Lower leg skin (tissue), 4 donors: ENCODE data around the gene ATP13A3. TPM values are rescaled to one million over a fixed set of nuclear protein-coding genes. Genes with fewer than 3 reads are reported as not detected.

ENCODE experiments used
- DNase-seq, 2 donors: peaks; one replicate each; pipeline ENCODE4 v3.0.0-alpha.2; 2019; ENCODE audit warnings: low spot score in 2 of 2
- H3K4me3 ChIP-seq: fragments of 200-600 bp; sonication (generic); 2 replicates; pipeline ENCODE4 v1.5.1; 2017; ENCODE audit warnings: mild to moderate bottlenecking, low read depth; ENCODE audit not compliant: poor library complexity, severe bottlenecking
- POLR2A ChIP-seq, 2 donors: fragments of 450-650 bp; IDR thresholded peaks; one replicate each; pipeline ENCODE4 v1.6.1; 2016 to 2017; ENCODE audit warnings: antibody characterized with exemption in 2 of 2, mild to moderate bottlenecking in 1 of 2, moderate library complexity in 1 of 2
- WGBS, 2 donors: methylation state at CpG; one replicate each; pipeline ENCODE4 v1.1.5; 2018; 5-methylcytosine and 5-hydroxymethylcytosine counted together
- intact Hi-C: fragments of 100-400 bp; cut with DNase I; formaldehyde crosslinking; loops from one replicate; pipeline ENCODE4 v1.15.0; 2023; ENCODE audit warnings: low total_unique reads
- total RNA-seq, 4 donors: library from RNA; depleted of rRNA; stranded (reverse); fragments of >200 nt; gene quantifications; one replicate each; pipeline ENCODE4 v1.1.0, GENCODE V29; 2016
- TF ChIP-seq, protein P1 (sequence below), 3 donors: fragments of 450-650 bp; IDR thresholded peaks; one replicate each; pipeline ENCODE4 v1.5.1; 2016; ENCODE audit warnings: antibody characterized with exemption in 3 of 3, mild to moderate bottlenecking in 3 of 3, moderate library complexity in 2 of 3

Gene ATP13A3
- total RNA-seq, 4 donors from 2014 or later: 35.0 to 40.6 (median 38.2) TPM

DNA sequence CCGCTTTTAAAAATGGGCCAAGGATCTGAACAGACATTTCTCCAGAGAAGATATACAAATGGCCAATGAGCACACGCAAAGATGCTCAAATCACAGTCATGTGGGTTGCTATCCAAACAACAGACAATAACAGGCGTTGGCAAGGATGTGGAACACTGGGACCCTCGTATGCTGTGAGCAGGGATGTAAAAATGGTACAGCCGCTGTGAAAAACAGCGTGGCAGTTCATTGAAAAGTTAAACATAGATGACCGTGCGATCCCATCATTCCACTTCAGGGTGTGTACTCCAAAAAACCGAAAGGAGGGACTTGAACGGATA lies 110.6 kb downstream of the ATP13A3 start:
- WGBS, 2 donors: 86 to 88% methylated on average over 10 of the region's 10 CpGs
- DNase-seq: no peak
- intact Hi-C loops: no loop called here
- no peak overlapping the region for H3K4me3 ChIP-seq
- no peak for TF ChIP-seq POLR2A (IDR thresholded peaks at IDR 0.05)
- TF ChIP-seq, protein P1, sequence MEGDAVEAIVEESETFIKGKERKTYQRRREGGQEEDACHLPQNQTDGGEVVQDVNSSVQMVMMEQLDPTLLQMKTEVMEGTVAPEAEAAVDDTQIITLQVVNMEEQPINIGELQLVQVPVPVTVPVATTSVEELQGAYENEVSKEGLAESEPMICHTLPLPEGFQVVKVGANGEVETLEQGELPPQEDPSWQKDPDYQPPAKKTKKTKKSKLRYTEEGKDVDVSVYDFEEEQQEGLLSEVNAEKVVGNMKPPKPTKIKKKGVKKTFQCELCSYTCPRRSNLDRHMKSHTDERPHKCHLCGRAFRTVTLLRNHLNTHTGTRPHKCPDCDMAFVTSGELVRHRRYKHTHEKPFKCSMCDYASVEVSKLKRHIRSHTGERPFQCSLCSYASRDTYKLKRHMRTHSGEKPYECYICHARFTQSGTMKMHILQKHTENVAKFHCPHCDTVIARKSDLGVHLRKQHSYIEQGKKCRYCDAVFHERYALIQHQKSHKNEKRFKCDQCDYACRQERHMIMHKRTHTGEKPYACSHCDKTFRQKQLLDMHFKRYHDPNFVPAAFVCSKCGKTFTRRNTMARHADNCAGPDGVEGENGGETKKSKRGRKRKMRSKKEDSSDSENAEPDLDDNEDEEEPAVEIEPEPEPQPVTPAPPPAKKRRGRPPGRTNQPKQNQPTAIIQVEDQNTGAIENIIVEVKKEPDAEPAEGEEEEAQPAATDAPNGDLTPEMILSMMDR (IDR thresholded peaks at IDR 0.05): no peak

DNA sequence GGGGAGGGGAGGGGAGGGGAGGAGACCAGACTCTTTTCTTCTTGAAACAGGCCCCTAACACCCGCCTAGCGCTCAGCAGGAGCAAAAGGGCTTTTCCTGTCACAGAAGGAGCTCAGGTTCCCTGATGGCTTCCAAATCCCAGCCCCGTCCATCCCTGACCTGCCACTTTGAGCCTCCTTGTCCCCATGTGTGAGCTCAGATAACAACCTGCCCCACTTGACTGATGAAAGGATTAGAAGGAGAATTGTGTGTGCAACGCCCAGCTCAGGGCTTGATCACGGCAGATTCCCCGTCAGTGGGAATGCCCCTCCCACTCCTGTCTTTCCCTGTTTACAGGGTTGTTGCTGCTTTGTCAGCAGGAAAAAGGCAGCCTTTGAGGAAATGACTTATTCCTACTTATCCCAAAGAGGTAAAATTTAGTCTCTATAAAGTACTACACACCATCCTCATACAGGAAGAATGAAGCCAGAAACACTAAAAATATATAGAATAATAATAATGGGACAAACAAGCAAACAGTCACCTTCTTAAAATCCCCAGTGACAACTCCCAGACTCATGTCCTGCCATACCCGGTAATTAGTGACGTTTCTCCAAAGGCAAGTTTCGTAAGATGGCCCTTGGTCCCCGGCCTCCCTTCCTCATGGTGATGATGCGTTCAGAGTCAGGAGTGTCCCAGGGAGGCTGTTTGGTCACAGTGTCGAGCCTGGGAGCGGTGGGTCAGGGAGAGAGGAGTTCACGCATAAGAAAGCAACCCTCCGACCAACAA lies 111.1 kb downstream of the ATP13A3 start:
- H3K4me3 ChIP-seq: no peak overlapping the region
- intact Hi-C loops: no loop called here
- no peak for DNase-seq
- TF ChIP-seq, protein P1 (IDR thresholded peaks at IDR 0.05): no peak
- no peak for TF ChIP-seq POLR2A (IDR thresholded peaks at IDR 0.05)
- WGBS, 2 donors: 59 to 64% methylated on average over 15 of the region's 15 CpGs

DNA sequence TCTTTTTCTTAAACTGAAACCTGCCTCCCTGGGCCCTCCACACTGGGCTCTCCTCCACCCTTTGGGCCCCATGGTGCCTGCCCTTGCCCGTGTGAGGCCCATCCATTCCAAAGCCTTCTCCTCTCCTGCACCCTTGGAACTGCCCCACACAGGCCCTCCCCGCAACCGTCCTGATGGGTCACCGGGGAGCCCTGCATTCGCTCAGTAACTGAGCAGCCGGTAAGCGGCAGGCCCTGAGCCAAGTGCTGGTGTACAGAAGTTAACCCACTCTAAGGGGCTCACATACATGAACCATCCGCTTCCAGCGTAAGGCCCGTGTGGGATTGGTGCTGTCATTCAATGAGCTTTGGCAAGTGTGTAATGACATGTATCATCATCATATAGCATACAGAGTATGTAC lies 111.9 kb downstream of the ATP13A3 start:
- intact Hi-C loops: no loop called here

DNA sequence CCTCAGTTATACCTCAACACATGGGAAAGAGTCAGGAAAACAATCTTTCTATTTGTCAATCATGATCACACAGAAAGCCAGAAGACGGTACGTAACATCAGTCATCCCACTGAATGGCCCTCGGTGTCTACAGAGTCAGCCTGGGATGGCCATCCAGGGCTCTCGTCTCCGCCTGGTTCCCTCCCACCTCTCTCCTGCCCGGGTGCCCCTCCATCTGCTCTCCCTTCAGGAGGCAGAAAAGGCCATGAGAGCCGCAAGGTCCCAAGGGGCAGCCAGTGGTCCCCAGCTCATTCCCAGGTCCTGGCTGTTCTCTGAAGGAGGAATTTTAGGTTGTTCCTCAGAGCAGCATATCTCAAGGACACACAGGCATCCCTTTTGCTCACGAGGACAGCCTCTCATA lies 112.9 kb downstream of the ATP13A3 start:
- intact Hi-C loops: no loop called here
- H3K4me3 ChIP-seq: no peak overlapping the region
- WGBS, 2 donors: 78 to 84% methylated on average over 8 of the region's 8 CpGs
- no peak for DNase-seq
- TF ChIP-seq, protein P1 (IDR thresholded peaks at IDR 0.05): no peak
- TF ChIP-seq POLR2A (IDR thresholded peaks at IDR 0.05): no peak

More for the DNA sequence above, 111.9 kb downstream of the ATP13A3 start:
- no peak overlapping the region for H3K4me3 ChIP-seq
- DNase-seq: no peak
- WGBS, 2 donors: 73 to 84% methylated on average over 10 of the region's 10 CpGs
- TF ChIP-seq POLR2A (IDR thresholded peaks at IDR 0.05): no peak
- TF ChIP-seq, protein P1 (IDR thresholded peaks at IDR 0.05): no peak

DNA sequence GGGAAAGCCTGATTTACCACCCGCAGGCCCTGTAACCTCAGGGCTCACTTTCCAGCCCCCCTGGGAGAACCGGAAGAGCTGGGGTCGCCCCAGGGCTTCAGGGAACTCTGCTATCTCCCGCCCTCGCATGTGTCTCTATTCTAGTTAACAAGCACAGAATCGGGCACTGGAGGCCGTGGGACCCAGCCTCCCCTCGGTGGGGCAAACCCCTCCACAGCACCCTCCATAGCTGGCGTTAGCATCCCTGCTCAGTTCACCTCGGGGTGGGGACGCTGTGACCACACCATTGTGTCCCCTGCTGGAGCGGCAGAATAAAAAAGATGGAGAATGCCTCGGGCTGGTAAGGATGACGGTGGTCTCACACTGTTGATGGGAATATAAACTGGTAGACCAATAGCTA lies 113.8 kb downstream of the ATP13A3 start:
- intact Hi-C loops: no loop called here
- no peak for TF ChIP-seq POLR2A (IDR thresholded peaks at IDR 0.05)
- TF ChIP-seq, protein P1 (IDR thresholded peaks at IDR 0.05): no peak
- 86 to 89% methylated on average over 14 of the region's 14 CpGs for whole genome bisulfite sequencing, 2 donors
- DNase-seq: no peak
- no peak overlapping the region for H3K4me3 ChIP-seq

DNA sequence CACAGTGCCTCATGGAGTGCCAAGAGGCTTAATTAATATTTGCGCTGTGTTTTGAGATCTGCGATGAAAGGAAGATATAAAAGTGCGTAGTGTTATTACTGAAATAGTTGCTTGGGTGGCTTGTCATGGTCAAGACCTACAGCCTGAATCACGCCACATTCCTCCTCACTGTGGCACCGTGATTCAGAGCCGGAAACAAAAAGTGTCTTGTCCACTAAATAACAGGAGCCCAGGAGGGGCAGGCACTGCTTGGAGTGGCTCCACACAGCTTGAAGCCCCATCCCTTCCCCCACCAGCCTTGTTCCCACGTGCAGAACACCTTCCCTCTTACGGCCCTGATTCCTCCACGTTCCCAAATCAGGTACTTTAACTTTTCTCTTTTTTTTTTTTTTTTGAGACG lies 116.0 kb downstream of the ATP13A3 start:
- TF ChIP-seq, protein P1 (IDR thresholded peaks at IDR 0.05): no peak
- TF ChIP-seq POLR2A (IDR thresholded peaks at IDR 0.05): no peak
- WGBS, 2 donors: 80 to 83% methylated on average over 10 of the region's 10 CpGs
- intact Hi-C loops: no loop called here
- DNase-seq: no peak
- no peak overlapping the region for H3K4me3 ChIP-seq
